ENCODE measurements around the gene TCF19. TPM values are rescaled to one million over a fixed set of nuclear protein-coding genes. Genes with fewer than 3 reads are reported as not detected.

Gene TCF19
- total and polyA plus RNA-seq, 2 donors (not counting 3 experiments of a cell fraction or from before 2014, with no cell fraction given) = 13.9 to 31.7 TPM

DNA sequence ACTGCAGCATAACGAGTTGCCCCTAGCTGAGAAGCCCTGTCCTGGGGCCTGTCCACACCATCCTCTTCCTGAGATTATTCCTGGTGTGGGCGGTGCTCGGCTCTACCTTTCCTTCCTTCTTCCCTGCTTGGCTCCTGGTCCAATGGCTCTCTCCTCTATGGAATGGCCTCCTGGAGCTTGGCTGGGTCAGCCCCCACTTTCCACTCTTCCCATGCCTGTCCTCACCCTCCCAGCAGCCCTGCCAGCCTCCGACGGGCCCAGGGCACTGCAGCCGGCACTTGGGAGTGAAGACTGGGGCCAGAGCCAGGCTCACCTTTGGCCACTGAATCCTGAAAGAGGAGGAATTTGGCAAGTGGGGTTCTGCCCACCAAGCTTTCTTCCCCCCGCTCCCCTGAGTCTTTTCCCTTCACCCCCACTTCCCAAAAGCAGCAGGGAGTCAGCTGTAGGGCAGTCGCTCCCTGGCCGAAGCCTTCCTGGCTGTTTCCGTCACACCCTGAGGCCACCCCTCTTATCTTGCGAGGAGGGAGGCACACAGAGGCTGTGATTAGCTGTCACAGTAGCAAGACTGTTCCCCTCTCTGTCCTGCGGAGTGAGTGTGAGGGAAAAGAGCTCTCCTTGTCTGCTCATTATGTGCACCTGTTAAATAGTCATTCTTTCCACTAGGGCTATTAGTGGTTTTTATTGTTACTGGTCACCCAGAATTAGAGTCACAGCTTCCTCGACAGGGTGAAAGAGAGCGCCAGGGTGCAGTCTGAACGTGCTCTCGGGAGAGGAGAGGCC lies 31.8 kb upstream of the TCF19 start:
- POLR2A ChIA-PET = interaction anchor here (0.6 kb wide), 1 partner anchor 39 kb away, joined by 3 read pairs; no protein-coding TSS in a partner anchor
- H3K27ac ChIP-seq (ENCODE audit: insufficient read depth, low read depth, low read length) = no peak overlapping the region
- no TSS peak for BruUV-seq (replicated peaks)
- no peak overlapping the region for H3K4me2 ChIP-seq (ENCODE audit: insufficient read depth, low read length)
- intact Hi-C loops (cut with micrococcal nuclease) (loop anchor here (5.0 kb wide), 1 partner anchor 299 kb away; no protein-coding TSS in a partner anchor), dilution Hi-C loops (cut with MboI; ENCODE audit: extremely low pct_ligation_motif_present, low sequenced_read_pairs) (no loop called here)
- H3K4me3 ChIP-seq (replicated peaks in 1 of 3; ENCODE audit: insufficient read depth in 1 of 3, low read depth in 1 of 3, low read length in 3 of 3) = no peak overlapping the region
- H3K27me3 ChIP-seq (ENCODE audit: control insufficient read depth in 2 of 2, insufficient read depth in 2 of 2, low read length in 2 of 2) = peaks cover 3 to 6% of the 10 kb centered on the region in 2 experiments
- H2AFZ ChIP-seq (ENCODE audit: low read depth, low read length) = no peak overlapping the region
- H3K79me2 ChIP-seq (ENCODE audit: control insufficient read depth, insufficient read depth, low read length) = no peaks in the 10 kb centered on the region
- no peaks in the 10 kb centered on the region for H3K36me3 ChIP-seq (ENCODE audit: control insufficient read depth in 2 of 2, extremely low read depth in 1 of 2, insufficient read depth in 2 of 2, low read length in 2 of 2)
- no peak for FAIRE-seq
- no peaks in the 10 kb centered on the region for H3K9me1 ChIP-seq (replicated peaks; ENCODE audit: control insufficient read depth, extremely low read depth, insufficient read depth, low read length)
- no peaks in the 10 kb centered on the region for H4K20me1 ChIP-seq (replicated peaks; ENCODE audit: control insufficient read depth, extremely low read depth, insufficient read depth, low read length)
- no peak overlapping the region for H3K9ac ChIP-seq (replicated peaks; ENCODE audit: extremely low read depth, insufficient read depth, low read length)
- peaks cover 36% of the 10 kb centered on the region for H3K4me1 ChIP-seq (ENCODE audit: control insufficient read depth, extremely low read depth, insufficient read depth, low read length)
- H3K9me3 ChIP-seq (replicated peaks; ENCODE audit: control insufficient read depth, insufficient read depth, low read length) = no peaks in the 10 kb centered on the region
- peak; percentile 14 for DNase-seq (ENCODE audit: low read depth, low spot score)
- TF ChIP-seq, protein P1, sequence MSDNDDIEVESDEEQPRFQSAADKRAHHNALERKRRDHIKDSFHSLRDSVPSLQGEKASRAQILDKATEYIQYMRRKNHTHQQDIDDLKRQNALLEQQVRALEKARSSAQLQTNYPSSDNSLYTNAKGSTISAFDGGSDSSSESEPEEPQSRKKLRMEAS (IDR thresholded peaks at IDR 0.05; ENCODE audit: insufficient read depth, insufficient read length) = no peak
- no peak for TF ChIP-seq EZH2 (IDR thresholded peaks at IDR 0.05; ENCODE audit: borderline replicate concordance, low read depth, low read length, severe bottlenecking)
- TF ChIP-seq POLR2A (IDR thresholded peaks at IDR 0.05; ENCODE audit: low read depth, low read length) = no peak
- no peak for TF ChIP-seq FOS (IDR thresholded peaks at IDR 0.05; ENCODE audit: borderline replicate concordance, insufficient read depth, low read length)
- TF ChIP-seq MYC (IDR thresholded peaks at IDR 0.05; ENCODE audit: low read depth, low read length) = no peak
- TF ChIP-seq, protein P2, sequence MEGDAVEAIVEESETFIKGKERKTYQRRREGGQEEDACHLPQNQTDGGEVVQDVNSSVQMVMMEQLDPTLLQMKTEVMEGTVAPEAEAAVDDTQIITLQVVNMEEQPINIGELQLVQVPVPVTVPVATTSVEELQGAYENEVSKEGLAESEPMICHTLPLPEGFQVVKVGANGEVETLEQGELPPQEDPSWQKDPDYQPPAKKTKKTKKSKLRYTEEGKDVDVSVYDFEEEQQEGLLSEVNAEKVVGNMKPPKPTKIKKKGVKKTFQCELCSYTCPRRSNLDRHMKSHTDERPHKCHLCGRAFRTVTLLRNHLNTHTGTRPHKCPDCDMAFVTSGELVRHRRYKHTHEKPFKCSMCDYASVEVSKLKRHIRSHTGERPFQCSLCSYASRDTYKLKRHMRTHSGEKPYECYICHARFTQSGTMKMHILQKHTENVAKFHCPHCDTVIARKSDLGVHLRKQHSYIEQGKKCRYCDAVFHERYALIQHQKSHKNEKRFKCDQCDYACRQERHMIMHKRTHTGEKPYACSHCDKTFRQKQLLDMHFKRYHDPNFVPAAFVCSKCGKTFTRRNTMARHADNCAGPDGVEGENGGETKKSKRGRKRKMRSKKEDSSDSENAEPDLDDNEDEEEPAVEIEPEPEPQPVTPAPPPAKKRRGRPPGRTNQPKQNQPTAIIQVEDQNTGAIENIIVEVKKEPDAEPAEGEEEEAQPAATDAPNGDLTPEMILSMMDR (IDR thresholded peaks at IDR 0.05; ENCODE audit: extremely low read depth in 1 of 2, insufficient read depth in 1 of 2, low read depth in 1 of 2, low read length in 2 of 2) = no peak
- CTCF ChIA-PET = interaction anchor here (0.9 to 10.6 kb wide), 17 partner anchors 11 to 310 kb away, joined by 3 to 71 read pairs (median 4); partner anchors contain the start of genes PSORS1C1 and VARS2

All from endothelial cell of umbilical vein (primary cell).